HG03432 (cell line): ENCODE results near the gene ALLC.

Source experiments
- ATAC-seq: cut with Tn5 transposase; IDR thresholded peaks from one replicate; pipeline ENCODE4 v1.9.1; 2021; ENCODE audit warnings: mild to moderate bottlenecking, moderate library complexity; ENCODE audit not compliant: unreplicated experiment

The ALLC gene

DNA sequence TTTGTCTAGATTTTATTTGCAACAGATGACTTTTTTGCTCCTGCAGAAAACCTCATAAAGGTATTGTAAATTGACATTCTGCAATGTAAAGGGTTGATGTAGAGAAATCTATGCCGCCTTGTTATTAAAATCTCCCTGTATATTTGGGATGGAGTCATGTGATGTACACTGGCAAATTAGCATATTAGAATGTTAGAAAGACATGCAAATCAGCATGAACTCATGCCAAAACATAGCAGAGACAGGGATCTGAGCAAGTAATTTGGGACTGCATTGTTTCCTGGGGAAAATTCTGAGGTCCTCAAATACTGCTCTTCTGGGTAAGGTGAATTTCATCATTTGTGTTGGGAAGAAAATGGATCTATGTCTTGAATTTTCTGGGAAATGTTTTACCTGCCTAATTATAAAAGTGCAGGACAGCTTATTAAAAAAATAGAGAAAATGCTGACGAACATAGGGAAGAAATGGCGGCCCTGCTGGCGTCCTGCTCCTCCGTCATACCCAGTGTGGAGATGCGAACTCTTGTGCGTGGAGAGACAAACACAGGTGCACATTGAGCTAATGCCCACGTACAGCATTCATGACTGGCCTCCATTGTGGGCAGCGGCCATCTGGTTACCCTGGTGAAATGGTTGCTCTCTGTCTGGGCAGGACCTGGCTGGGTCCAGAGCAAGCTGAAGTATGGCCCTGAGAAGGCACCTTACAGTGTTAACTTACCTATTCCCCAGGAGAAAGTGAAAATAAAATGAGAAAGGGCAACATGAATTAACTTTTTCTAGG lies 16.3 kb downstream of the ALLC start:
- ATAC-seq, result no peak

DNA sequence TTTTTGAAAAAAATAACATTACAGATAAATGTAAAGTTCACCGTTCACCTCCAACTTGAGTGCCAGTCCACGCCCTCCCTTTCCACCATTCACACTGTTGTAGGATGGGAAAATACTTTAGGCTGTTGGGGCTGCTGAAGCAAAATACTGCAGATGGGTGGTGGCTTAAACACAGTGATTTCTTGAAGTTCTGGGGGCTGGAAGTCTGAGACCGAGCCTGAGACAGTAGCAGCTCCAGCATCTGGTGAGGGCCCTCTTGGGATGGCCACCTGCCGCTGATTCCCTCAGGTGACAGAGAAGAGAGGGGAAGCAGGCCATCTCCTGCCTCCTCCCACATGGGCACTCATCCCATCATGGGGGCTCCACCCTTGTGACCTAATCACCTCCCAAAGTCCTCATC lies 17.7 kb downstream of the ALLC start:
- no peak for ATAC-seq

DNA sequence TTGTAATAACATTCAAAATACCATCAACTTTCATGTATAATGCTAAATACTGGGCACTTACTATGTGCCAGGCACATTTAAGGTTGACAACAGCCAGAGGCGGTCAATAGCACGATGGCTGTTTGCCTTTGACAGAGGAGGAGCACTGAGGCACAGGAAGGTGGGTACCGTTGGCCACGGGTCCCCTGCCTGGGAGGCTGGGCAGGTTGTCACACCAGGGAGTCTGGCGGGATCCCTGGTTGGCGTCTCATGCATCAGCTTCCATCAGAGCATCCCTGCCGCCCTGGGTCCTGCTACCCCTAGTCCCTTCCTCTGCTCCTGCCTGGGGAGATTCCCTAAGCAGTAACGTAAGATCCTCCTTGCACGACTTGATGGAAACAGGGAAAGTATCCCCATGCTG lies 19.4 kb downstream of the ALLC start:
- no peak for ATAC-seq

DNA sequence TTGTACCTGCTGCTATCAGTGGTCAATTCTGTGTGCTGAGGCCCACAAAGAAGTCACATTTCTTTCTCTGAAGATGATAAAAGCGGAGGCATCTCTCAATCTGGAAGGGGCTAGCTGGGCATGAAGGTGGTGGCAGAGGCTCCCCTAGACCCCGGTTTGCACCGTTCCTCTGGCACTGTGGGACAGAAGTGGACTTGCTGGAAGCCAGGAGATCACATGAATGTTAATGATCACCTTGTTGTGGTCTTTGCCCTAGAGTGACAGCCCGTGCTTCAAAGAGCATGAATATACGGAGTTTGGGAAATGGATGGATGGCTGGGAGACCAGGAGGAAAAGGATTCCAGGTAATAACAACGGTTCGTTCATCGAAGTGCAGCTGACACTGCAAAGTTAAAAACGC lies 20.2 kb downstream of the ALLC start:
- ATAC-seq, result no peak

DNA sequence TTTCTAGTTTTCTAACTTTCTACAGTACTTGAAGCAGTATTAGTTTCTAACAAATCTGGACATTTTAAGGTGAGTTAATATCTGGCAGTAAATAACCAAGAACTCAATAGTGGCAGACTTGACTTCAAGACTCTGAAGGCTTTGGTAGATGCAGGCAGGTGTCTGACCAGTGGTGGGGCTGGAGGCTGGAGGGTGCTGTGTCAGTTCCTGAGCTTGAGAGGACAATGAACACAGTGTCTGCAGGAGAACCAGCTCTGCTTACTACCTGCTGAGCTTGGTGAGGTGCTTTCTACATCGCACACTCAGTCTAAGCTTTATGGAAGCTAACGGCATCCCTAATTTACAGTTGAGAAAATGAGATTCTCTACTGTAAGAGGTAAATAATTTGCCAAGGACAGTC lies 21.2 kb downstream of the ALLC start:
- ATAC-seq, result no peak

DNA sequence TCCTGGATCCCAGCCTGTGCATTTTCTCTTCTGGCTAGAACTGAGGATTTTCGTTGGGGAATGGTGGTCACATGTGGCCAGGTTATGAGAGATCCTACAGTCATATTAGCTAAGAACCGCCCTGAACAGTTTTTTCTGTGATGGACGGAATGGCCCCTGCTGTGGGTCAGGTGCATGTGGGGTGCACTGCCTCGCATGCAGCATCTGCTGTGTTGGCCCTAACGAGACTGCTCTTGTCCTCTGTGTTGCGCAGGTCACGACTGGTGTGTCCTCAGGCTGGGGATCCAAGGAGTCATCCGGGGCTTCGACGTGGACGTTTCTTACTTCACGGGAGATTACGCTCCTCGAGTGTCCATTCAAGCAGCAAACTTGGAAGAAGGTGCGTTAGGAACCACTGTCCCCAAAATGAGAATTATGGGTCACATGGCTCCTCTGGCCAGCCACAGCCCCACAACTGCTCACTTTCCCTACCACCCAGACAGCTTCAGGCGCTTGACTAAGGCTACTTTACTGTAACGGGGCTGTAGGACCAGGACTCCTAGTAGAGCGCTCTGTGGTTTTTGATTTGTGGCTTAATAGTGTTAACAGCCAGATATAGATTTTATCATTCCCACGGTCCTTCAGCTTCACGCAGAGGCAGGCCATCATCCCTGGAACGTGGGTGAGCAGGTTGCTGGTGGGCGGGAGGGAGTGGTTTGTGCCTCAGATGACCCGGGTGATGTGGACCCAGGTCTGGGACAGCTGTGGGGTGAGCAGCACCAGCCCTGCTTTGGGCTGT lies 21.8 kb downstream of the ALLC start:
- ATAC-seq, result no peak

DNA sequence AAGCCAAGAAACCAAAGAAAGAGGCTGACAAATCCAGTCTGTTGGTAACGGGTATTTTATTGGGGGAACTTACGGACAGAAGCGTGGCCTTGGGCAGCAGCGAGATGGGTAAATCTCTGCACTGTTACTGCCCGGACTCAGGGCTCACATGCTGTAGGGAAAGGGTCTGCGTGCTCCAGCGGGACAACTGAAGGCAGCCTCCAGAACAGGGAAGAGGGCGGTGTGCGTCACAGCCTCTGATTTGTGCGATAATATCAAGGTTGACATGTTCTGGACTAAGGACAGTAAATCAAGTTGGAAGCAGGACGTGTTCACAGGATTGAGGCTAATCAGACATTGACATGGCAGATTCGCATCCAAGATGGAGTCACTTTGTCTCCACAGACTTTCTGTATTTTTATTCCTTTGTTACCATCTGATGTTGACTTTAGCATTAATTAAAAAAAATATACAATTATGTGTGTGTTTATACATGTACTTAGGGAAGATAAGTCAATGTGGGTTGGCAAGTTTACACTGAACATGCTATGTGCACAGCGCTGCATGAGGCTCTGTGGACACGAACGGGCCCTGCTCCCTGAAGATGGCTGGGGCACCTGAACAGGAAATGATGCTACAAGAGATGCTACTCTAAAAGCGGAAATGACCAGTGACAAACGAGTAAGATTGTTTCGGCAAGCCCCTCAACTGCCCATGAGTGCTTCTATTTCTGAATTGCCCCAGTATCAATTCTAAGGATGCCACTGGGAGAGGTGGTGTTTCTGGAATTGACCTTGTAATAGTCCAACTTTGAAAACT lies 22.7 kb downstream of the ALLC start:
- ATAC-seq, result no peak

DNA sequence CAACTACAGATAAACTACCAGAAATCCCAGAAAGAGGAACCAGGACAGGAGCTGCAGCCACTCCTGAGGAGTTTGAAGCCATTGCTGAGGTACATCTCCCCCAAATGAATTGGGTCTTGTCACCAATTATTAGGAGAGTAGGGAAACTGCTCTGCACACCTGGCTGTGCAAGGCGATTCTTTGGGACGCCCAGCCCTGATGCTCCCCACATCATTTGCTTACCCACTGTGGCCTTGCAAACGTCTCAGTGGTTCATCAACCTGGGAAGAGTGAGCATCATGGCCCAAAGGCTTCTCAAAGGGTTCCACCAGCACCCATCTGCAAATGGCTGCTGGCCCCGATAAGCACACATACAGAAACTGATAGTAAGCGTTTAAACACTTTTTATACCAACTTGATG lies 23.6 kb downstream of the ALLC start:
- ATAC-seq, result no peak

DNA sequence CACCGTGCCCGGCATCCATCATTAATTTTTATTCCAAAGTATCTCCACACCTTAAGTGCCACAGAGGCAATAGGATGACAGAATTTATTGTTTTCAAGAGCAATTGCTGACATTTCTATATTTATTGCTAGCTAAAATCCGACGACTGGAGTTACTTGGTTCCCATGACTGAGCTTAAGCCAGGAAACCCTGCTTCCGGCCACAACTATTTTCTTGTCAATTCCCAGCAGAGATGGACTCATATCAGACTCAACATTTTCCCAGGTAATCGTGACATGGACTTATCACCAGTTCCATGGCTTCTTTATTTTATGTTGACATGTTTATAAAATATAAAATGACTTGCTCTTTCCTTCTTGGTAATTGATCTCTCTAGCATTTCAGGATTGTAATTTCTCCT lies 24.8 kb downstream of the ALLC start:
- no peak for ATAC-seq

DNA sequence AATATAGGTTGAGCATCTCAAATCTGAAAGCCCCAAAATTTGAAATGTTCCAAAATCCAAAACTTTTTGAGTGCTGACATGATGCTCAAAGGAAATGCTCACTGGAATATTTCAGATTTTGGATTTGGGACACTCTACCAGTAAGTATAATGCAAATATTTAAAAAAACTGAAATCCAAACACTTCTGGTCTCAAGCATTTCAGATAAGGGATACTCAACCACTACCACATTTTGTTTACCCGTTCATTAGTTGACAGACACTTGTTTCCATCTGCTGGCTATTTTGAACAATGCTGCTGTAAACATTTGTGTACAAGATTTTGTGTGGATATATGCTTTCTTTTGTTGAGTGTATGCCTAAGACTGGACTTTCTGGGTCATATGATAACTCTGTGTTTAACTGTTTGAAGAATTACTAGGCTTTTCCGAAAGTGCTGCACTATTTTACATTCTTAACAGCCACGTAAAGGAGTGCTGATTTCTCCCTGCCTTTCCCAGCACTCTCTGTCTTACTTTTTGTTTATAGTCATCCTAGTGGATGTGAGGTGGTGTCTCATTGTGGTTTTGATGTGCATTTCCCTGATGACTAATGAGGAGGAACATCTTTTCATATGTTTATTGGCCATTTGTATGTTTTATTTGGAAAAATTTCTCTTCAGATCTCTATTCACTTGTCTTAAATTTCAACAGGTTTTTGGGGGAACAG lies 25.9 kb downstream of the ALLC start:
- ATAC-seq, result no peak

DNA sequence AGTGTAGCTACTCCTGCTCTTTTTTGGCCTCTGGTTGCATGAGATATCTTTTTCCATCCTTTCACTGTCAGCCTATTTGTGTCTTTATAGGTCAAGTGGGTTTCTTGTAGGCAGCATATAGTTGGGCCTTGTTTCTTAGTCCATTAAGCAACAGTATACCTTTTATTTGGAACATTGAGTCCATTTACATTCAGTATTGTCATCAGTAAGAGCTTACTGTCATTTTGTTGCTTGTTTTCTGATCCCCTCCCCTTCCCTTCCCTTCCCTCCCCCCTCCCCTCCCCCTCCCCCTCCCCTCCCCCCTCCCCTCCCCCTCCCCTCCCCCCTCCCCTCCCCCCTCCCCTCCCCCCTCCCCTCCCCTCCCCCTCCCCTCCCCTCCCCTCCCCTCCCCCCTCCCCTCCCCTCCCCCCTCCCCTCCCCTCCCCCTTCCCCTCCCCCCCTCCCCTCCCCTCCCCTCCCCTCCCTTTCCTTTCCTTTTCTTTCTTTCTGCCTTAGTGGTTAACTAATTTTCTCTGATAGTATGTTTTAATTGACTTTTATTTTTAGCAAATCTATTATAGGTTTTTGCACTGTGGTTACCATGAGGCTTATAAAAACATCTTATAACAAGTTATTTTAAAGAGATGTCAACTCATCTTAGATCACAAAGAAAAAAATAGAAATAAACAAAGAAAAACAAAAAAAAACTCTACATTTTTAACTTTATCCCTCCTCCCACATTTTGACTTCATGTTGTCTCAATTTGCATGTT lies 32.2 kb downstream of the ALLC start:
- no peak for ATAC-seq

DNA sequence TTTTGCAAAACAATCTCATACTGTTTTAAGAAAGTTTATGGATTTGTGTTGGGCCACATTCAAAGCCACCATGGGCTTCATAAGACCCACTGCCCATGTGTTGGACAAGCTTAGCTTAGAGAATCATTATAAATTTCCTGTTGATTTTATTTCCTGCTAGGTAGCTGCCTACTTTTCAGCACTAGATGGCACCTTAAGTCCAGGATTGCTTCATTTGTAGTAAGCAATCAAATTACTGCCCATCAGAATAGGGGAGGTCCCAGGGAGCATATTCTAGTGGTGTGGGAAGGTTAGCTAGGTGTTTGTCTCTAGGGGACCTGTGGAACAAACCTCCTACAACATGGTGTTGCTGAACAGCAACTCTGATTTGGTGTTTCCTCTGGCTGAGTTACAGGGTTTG lies 34.4 kb downstream of the ALLC start:
- no peak for ATAC-seq

DNA sequence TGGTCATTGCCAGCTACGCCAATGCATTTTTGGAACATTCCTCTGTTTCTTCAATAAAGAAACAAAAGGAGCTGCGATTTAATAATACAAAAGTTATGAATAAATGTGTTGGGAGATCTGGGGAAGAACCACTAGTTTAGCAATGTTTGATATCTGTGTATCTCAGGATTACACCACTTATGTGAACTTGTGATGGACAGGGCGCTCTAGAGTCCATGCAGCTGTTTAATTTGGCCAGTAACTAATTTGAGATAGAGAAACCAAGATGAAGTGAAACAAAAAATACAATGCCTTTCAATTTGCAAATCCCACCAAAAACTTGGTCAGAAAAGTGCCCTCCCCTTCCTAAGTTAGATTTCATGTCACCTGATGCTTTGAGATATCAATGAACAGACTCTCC lies 38.5 kb downstream of the ALLC start:
- no peak for ATAC-seq

DNA sequence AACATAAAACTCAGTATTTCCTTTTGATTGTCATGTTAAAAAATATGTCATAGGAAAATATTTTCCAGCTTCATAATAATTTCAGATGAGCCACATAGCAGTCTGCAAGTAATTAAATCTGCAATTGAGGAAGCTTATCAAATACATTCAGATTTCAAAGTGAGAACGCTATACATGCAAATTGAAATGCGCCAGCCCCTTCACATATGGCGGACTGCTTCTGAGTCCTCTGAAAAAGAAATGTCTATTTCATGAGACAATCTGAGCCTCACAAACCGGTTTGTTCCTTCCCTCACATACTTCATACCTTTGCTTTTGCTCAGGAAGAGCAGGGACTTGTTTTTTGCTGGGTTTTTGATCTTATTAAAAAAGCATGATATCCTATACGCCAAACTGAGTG lies 43.1 kb downstream of the ALLC start:
- ATAC-seq, result no peak

DNA sequence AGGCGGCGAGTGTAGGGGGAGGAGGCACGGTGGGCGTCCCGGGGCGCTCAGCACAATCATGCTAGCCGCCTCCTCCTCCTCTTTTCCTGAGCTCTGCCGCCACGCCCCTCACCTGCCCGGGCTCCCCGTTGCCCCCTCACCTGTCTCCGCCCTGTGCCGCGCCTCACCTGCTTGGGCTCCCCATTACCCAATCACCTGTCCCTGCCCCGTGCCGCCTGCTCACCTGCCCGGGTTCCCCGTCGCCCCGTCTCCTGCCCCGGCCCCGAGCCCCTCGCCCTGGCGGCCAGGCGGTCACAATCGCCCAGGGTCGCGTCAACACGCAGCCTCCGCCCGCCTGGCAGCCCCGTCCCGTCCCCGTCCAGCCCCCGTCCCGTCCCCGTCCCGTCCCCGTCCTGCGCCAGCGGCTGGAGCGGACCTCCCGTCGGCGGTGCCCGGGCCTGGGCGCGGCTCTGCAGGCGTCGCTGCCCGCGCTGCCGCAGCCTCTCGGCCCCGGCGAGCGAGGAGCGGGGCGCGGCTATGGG lies 45.3 kb downstream of the ALLC start, which contains the start of gene DCDC2C:
Gene DCDC2C (plus strand): TSS at position 340 of the 521 bp plus-strand sequence. CDS start 177 bp downstream, at position 517.
- no peak for ATAC-seq

DNA sequence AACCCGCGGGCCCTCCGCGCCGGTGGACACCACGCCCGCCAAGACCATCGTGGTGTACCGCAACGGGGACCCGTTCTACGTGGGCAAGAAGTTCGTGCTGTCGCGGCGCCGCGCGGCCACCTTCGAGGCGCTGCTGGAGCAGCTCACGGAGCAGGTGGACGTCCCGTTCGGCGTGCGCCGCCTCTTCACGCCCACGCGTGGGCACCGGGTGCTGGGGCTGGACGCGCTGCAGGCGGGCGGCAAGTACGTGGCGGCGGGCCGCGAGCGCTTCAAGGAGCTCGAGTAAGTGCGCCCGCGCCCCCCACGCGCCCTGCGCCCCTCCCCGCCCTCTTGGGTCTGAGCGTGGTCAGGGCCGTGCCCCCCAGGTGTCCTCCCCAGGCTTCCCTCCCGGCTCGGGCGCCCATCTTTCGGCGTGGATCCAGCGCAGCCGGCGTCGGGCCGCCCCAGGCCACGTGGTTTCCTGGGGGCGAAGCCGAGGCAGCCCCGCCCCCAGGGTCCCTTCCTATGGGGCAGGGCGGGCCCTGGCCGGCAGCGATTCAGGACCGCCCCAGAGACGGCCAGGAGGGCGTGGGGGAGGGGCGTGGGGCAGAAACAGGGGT lies 45.9 kb downstream of the ALLC start:
- no peak for ATAC-seq

DNA sequence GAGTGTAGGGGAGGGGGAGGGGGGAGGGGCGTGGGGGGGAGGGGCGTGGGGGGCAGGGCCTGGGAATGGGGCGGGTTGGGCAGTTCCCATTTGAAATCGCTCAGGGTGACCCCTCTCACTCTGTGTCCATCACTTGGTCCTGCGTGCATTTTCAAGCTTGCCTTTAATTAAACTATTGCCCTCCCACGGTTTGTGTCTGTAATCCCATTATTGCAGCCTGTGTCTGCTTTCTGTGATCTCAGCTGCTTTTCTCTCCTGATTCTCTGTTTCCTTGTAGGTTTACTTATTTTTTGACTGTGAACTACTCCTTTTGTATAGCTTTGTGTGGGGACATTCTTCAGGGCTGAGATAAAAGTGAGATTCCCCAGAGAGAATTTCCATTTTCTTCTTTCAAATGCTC lies 46.7 kb downstream of the ALLC start:
- no peak for ATAC-seq

DNA sequence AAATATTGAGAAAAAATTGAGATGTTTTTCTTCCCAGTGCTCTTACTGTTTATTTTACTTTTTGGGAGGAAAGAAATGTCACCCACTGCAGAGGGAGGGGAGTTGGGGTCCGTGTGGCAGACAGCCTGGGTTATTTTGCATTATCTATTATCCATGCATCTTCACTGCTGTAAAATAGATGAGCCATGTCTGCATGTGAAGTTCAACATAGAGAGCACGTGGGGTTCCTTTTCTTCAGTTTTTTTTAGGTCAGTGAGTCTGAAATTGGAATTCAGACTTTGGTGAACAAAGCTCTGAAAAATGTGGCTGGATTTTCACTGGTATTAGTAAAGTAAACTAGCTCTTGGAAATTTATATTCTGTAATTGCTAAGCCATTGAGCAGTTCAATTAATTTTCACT lies 47.8 kb downstream of the ALLC start:
- no peak for ATAC-seq

DNA sequence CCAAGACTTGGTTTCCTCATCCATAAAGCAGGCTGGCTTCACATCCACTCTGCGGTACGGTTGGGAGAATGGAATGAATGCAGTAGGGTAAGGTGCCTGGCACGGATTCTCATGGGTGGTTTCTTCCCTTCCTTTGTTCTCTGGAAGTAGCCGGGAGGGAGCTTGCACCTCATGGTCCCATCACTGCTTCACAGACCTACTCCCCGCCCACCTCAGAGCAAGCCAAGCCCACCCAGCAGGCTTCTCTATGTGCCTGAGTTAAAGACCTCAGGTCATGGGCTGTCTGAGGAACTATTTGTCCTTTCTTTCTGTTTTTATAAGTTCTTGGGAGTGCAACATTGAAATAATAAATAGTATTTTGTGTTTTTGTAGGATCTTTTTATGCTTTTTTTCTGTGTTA lies 48.9 kb downstream of the ALLC start:
- no peak for ATAC-seq

DNA sequence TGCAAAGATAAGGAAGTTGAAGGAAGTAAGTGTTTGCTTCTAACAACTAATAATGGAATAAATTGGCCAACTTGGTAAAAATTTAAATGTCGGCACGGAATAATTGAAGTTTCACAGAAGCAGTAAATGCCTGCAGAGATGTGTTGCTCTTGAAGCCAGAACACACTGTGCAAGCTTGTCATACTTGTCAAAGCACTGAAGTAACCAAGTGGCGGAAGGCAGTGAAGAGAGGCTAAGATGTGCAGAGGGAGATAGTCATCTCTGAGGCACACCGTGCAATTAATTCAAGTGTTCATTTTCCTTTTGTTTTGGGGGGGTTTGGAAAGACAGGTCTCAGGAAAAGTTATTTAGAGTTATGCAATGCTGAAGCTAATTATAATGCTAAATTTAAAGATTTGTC lies 50.6 kb downstream of the ALLC start:
- ATAC-seq, result no peak
